ENCODE results near the gene RGS7. TPM values are rescaled to one million over a fixed set of nuclear protein-coding genes. Genes with fewer than 3 reads are reported as not detected.
"Not testable (repeated sequence)": the region's sequence is repeated elsewhere in the genome, so short reads cannot be mapped to it uniquely, and the experiment has no call there.

The RGS7 gene
- total RNA-seq, 4 donors from 2014 or later: 0.39 TPM; not detected in 3

DNA sequence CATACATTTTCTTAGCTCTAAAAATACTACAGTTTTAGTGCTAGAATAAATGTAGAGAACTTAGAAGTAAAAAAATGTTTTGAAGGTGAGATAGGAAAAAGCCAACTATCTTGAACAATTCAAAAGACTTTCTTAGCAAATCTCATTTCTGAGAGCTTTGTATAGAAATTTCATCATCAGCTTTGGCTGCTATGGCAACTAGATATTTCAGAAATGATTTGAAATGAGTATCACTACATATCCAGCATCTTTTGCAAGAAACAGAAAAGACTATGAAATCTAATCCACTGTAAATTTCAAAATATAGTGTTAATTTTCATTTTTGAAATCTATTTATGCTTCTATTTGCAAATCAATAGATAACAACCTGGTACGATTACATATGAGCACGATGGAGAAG is 57.7 kb downstream of the RGS7 start:
- Histone ChIP-seq H3K4me3 (replicated peaks in 1 of 3) (no peak overlapping the region), H3K27ac (no peak overlapping the region), H3K4me1 (no peaks in the 10 kb centered on the region), H3K9me3 (no peaks in the 10 kb centered on the region), H3K27me3 (no peaks in the 10 kb centered on the region), H3K36me3 (no peaks in the 10 kb centered on the region)
- no peak for DNase-seq
- TF ChIP-seq, protein P1, sequence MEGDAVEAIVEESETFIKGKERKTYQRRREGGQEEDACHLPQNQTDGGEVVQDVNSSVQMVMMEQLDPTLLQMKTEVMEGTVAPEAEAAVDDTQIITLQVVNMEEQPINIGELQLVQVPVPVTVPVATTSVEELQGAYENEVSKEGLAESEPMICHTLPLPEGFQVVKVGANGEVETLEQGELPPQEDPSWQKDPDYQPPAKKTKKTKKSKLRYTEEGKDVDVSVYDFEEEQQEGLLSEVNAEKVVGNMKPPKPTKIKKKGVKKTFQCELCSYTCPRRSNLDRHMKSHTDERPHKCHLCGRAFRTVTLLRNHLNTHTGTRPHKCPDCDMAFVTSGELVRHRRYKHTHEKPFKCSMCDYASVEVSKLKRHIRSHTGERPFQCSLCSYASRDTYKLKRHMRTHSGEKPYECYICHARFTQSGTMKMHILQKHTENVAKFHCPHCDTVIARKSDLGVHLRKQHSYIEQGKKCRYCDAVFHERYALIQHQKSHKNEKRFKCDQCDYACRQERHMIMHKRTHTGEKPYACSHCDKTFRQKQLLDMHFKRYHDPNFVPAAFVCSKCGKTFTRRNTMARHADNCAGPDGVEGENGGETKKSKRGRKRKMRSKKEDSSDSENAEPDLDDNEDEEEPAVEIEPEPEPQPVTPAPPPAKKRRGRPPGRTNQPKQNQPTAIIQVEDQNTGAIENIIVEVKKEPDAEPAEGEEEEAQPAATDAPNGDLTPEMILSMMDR (IDR thresholded peaks at IDR 0.05): no peak
- TF ChIP-seq POLR2A (IDR thresholded peaks at IDR 0.05): no peak
- intact Hi-C loops (cut with DNase I): no loop called here
- WGBS, 2 donors: 90 to 95% methylated on average over 2 of the region's 2 CpGs

DNA sequence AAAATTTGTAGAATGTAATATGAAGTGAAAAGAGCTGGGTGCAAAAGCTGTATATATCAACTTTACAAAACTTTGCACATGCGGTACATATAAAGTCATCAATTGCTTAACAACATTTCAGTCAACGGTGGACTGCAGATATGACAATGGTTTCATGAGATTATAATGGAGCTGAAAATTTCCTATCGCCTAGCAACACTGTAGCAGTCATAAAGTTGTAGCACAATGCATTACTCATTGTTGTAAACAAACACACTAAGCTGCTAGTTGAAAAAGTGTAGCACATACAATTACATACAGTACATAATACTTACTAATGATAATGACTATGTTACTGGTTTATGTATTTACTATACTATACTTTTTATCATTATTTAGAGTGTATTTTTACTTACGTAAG is 64.0 kb downstream of the RGS7 start:
- no peak overlapping the region for H3K27ac ChIP-seq
- no peak overlapping the region for H3K4me3 ChIP-seq (replicated peaks in 1 of 3)
- no peaks in the 10 kb centered on the region for H3K9me3 ChIP-seq
- WGBS, 2 donors: 88 to 95% methylated on average over 4 of the region's 4 CpGs
- no peak for TF ChIP-seq POLR2A (IDR thresholded peaks at IDR 0.05)
- TF ChIP-seq, protein P1 (IDR thresholded peaks at IDR 0.05): no peak
- H3K4me1 ChIP-seq: no peaks in the 10 kb centered on the region
- intact Hi-C loops (cut with DNase I): no loop called here
- no peaks in the 10 kb centered on the region for H3K36me3 ChIP-seq
- DNase-seq: no peak
- no peaks in the 10 kb centered on the region for H3K27me3 ChIP-seq

- H3K4me1 ChIP-seq; H3K27me3 ChIP-seq; H3K27ac ChIP-seq; H3K9me3 ChIP-seq; H3K4me3 ChIP-seq (replicated peaks in 1 of 3); H3K36me3 ChIP-seq; intact Hi-C loops (cut with DNase I); DNase-seq: not testable (repeated sequence)
- 87% methylated on average over 8 of the region's 8 CpGs for WGBS, 2 donors
Measured at GRCh38 chr1:241291548-241291947, 65.5 kb downstream of the RGS7 start.

- no peak for DNase-seq
- TF ChIP-seq, protein P1 (IDR thresholded peaks at IDR 0.05): no peak
- no peak for TF ChIP-seq POLR2A (IDR thresholded peaks at IDR 0.05)
- no peaks in the 10 kb centered on the region for H3K36me3 ChIP-seq
- intact Hi-C loops (cut with DNase I): no loop called here
- no peaks in the 10 kb centered on the region for H3K4me1 ChIP-seq
- 79 to 100% methylated on average over 1 of the region's 1 CpG for WGBS, 2 donors
- H3K27me3 ChIP-seq: no peaks in the 10 kb centered on the region
- H3K27ac ChIP-seq: no peak overlapping the region
- no peaks in the 10 kb centered on the region for H3K9me3 ChIP-seq
- H3K4me3 ChIP-seq (replicated peaks in 1 of 3): no peak overlapping the region
Measured at GRCh38 chr1:241286486-241286885, 70.5 kb downstream of the RGS7 start.

GRCh38 chr1:241276391-241276790 is 80.6 kb downstream of the RGS7 start:
- TF ChIP-seq, protein P1 (IDR thresholded peaks at IDR 0.05): no peak
- TF ChIP-seq POLR2A (IDR thresholded peaks at IDR 0.05): no peak

GRCh38 chr1:241275981-241276380 is 81.0 kb downstream of the RGS7 start:
- H3K27ac ChIP-seq: no peak overlapping the region
- H3K27me3 ChIP-seq: no peaks in the 10 kb centered on the region
- no peaks in the 10 kb centered on the region for H3K36me3 ChIP-seq
- 74 to 86% methylated on average over 5 of the region's 5 CpGs for WGBS, 2 donors
- H3K4me1 ChIP-seq: no peaks in the 10 kb centered on the region
- TF ChIP-seq POLR2A (IDR thresholded peaks at IDR 0.05): no peak
- H3K9me3 ChIP-seq: no peaks in the 10 kb centered on the region
- no peak for DNase-seq
- intact Hi-C loops (cut with DNase I): no loop called here
- H3K4me3 ChIP-seq (replicated peaks in 1 of 3): no peak overlapping the region

More at GRCh38 chr1:241276391-241276790, 80.6 kb downstream of the RGS7 start:
- Histone ChIP-seq H3K36me3 (no peaks in the 10 kb centered on the region), H3K4me1 (no peaks in the 10 kb centered on the region), H3K9me3 (no peaks in the 10 kb centered on the region), H3K27me3 (no peaks in the 10 kb centered on the region), H3K27ac (no peak overlapping the region), H3K4me3 (replicated peaks in 1 of 3) (no peak overlapping the region)
- WGBS, 2 donors: 73 to 78% methylated on average over 3 of the region's 3 CpGs
- intact Hi-C loops (cut with DNase I): no loop called here
- DNase-seq: no peak

All from thyroid gland (tissue), 4 donors.